ENCODE data around the gene TCAF1.
A peak's percentile ranks its signal among the peaks of the same experiment; 100 is the strongest.

Gene TCAF1

DNA sequence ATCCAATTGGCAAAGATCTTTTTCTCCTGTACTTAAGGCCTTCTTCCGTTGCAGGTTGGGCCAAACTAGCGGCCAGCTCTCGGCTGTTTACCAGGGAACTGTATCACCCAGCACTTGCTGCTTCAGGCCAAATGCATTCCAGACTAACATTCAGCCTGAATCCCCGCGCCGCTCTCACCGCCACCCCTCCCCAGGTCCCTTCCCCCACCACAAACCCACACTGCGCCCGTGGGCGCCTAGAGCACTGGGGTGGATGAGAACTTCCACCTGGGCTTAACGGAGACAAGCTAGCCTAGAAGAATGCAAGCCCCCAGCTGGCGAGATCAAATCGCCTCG lies 676 bp downstream of the TCAF1 start:
- peak overlapping the region; percentile 98 for H2AFZ ChIP-seq (ENCODE audit: low read length)
- H3K4me2 ChIP-seq (ENCODE audit: insufficient read depth, low read length, poor library complexity, severe bottlenecking): peak overlapping the region; percentile 48
- H2BK12ac ChIP-seq (ENCODE audit: low read length): no peak overlapping the region
- H3K4ac ChIP-seq (ENCODE audit: low read length): no peak overlapping the region
- H3K9ac ChIP-seq (ENCODE audit: low read depth, low read length, poor library complexity): peak overlapping the region; percentile 93
- no peak overlapping the region for H2BK120ac ChIP-seq (ENCODE audit: low read depth, low read length)
- no CpG with 5 or more reads among the region's 14 CpGs for WGBS, 2 donors (ENCODE audit: extremely low coverage in 2 of 2, insufficient read length in 2 of 2, insufficient replicate concordance in 1 of 2)
- H3K27me3 ChIP-seq (ENCODE audit: control insufficient read depth in 3 of 3, insufficient read depth in 3 of 3, low read depth in 1 of 3, low read length in 3 of 3): peaks cover 0 to 15% (median 0%) of the 10 kb centered on the region in 3 experiments
- H2BK15ac ChIP-seq (ENCODE audit: low read length): no peak overlapping the region
- H3K36me3 ChIP-seq (replicated peaks in 1 of 2; ENCODE audit: control insufficient read depth in 2 of 2, insufficient read depth in 2 of 2, low read length in 2 of 2): peaks cover 0 to 5% of the 10 kb centered on the region in 2 donors
- H3K18ac ChIP-seq (ENCODE audit: low read length): peak overlapping the region; percentile 99
- H4K91ac ChIP-seq (ENCODE audit: low read depth, low read length, poor library complexity): no peak overlapping the region
- peak overlapping the region; percentile 94 for H2BK5ac ChIP-seq (ENCODE audit: low read length)
- peak overlapping the region; percentile 61 for H3K23ac ChIP-seq (ENCODE audit: low read depth, low read length, poor library complexity)
- no peak overlapping the region for H3K14ac ChIP-seq (ENCODE audit: low read length)
- H3K4me3 ChIP-seq (ENCODE audit: low read length in 2 of 2): peak overlapping the region; percentile 79 to 98
- H3K4me1 ChIP-seq (ENCODE audit: control insufficient read depth in 2 of 2, insufficient read depth in 1 of 2, low read depth in 1 of 2, low read length in 2 of 2): peaks cover 2 to 12% of the 10 kb centered on the region in 2 donors
- H3K79me1 ChIP-seq (ENCODE audit: low read depth, low read length): no peaks in the 10 kb centered on the region
- no peak overlapping the region for H4K8ac ChIP-seq (ENCODE audit: low read depth, low read length)
- peak overlapping the region; percentile 98 for H3K27ac ChIP-seq (replicated peaks; ENCODE audit: low read length)
- DNase-seq (ENCODE audit: low spot score): no peak
- peaks cover 0 to 8% of the 10 kb centered on the region in 2 donors for H3K9me3 ChIP-seq (replicated peaks in 1 of 2; ENCODE audit: control insufficient read depth in 2 of 2, insufficient read depth in 1 of 2, low read depth in 1 of 2, low read length in 2 of 2)
- no peak overlapping the region for H2AK5ac ChIP-seq (ENCODE audit: low read depth, low read length)

DNA sequence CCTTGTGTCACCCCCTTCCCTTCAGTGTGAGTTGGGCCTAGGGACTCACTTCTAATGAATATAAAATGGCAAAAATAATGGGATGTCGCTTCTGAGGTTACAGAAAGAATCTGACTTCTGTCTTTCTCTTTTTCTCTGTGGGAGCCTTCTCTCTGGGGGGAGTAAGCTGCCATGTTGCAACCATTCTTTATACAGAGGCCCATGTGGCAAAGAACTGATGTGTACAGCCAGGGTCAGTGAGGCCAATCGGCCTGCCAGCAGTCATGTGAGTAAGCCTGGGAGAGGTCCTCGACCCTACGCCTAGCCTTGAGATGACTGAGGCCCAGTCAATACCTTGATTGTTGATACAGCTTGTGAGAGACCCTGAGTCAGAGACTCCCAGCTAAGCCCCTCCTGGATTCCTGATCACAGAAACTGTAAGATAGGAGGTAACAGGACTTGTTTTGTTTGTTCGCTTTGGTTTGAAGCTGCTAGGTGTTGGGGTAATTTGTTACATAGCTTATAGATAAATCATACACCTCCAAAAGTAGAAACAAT lies 1.7 kb downstream of the TCAF1 start:
- Histone ChIP-seq H2BK120ac (ENCODE audit: low read depth, low read length) (no peak overlapping the region), H2AK5ac (ENCODE audit: low read depth, low read length) (no peak overlapping the region), H2AFZ (ENCODE audit: low read length) (no peak overlapping the region), H4K8ac (ENCODE audit: low read depth, low read length) (no peak overlapping the region), H4K91ac (ENCODE audit: low read depth, low read length, poor library complexity) (no peak overlapping the region), H2BK5ac (ENCODE audit: low read length) (no peak overlapping the region), H3K4me2 (ENCODE audit: insufficient read depth, low read length, poor library complexity, severe bottlenecking) (peak overlapping the region; percentile 38), H3K18ac (ENCODE audit: low read length) (no peak overlapping the region), H3K27ac (replicated peaks; ENCODE audit: low read length) (peak overlapping the region; percentile 21), H3K9me3 (replicated peaks in 1 of 2; ENCODE audit: control insufficient read depth in 2 of 2, insufficient read depth in 1 of 2, low read depth in 1 of 2, low read length in 2 of 2) (peaks cover 0 to 8% of the 10 kb centered on the region in 2 donors), H3K23ac (ENCODE audit: low read depth, low read length, poor library complexity) (no peak overlapping the region), H3K79me1 (ENCODE audit: low read depth, low read length) (no peaks in the 10 kb centered on the region), H3K4ac (ENCODE audit: low read length) (no peak overlapping the region), H2BK12ac (ENCODE audit: low read length) (no peak overlapping the region), H3K9ac (ENCODE audit: low read depth, low read length, poor library complexity) (no peak overlapping the region), H3K14ac (ENCODE audit: low read length) (no peak overlapping the region), H3K36me3 (replicated peaks in 1 of 2; ENCODE audit: control insufficient read depth in 2 of 2, insufficient read depth in 2 of 2, low read length in 2 of 2) (peaks cover 0 to 5% of the 10 kb centered on the region in 2 donors), H2BK15ac (ENCODE audit: low read length) (no peak overlapping the region), H3K4me3 (ENCODE audit: low read length in 2 of 2) (peak overlapping the region; percentile 14 to 79), H3K27me3 (ENCODE audit: control insufficient read depth in 3 of 3, insufficient read depth in 3 of 3, low read depth in 1 of 3, low read length in 3 of 3) (peaks cover 0 to 6% (median 0%) of the 10 kb centered on the region in 3 experiments), H3K4me1 (ENCODE audit: control insufficient read depth in 2 of 2, insufficient read depth in 1 of 2, low read depth in 1 of 2, low read length in 2 of 2) (peaks cover 0 to 12% of the 10 kb centered on the region in 2 donors)
- DNase-seq (ENCODE audit: low spot score): no peak
- WGBS, 2 donors (ENCODE audit: extremely low coverage in 2 of 2, insufficient read length in 2 of 2, insufficient replicate concordance in 1 of 2): no CpG with 5 or more reads among the region's 5 CpGs

DNA sequence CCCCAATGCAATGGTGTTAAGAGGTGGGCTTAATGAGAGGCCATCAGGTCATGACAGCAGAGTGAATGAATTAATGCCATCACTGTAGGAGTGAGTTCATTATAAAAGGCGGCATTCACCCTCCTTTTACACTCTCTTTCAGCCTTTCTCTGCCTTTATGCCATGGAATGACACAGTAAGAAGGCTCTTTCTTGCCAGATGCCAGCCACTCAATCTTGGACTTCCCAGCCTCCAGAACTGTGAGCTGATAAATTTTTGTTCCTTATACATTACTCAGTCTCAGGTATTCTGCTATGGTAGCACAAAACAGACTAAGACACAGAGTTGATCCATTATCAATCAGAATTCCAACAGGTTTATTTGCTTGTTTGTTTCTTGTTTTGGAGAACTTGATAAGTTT lies 3.2 kb downstream of the TCAF1 start:
- H3K18ac ChIP-seq (ENCODE audit: low read length): no peak overlapping the region
- no peak overlapping the region for H3K23ac ChIP-seq (ENCODE audit: low read depth, low read length, poor library complexity)
- H2AK5ac ChIP-seq (ENCODE audit: low read depth, low read length): no peak overlapping the region
- no peak overlapping the region for H3K4ac ChIP-seq (ENCODE audit: low read length)
- no peak overlapping the region for H3K9ac ChIP-seq (ENCODE audit: low read depth, low read length, poor library complexity)
- no peaks in the 10 kb centered on the region for H3K79me1 ChIP-seq (ENCODE audit: low read depth, low read length)
- H3K4me3 ChIP-seq (ENCODE audit: low read length in 2 of 2): no peak overlapping the region
- H2BK5ac ChIP-seq (ENCODE audit: low read length): no peak overlapping the region
- H4K8ac ChIP-seq (ENCODE audit: low read depth, low read length): no peak overlapping the region
- no CpG with 5 or more reads among the region's 1 CpG for WGBS, 2 donors (ENCODE audit: extremely low coverage in 2 of 2, insufficient read length in 2 of 2, insufficient replicate concordance in 1 of 2)
- H3K36me3 ChIP-seq (replicated peaks in 1 of 2; ENCODE audit: control insufficient read depth in 2 of 2, insufficient read depth in 2 of 2, low read length in 2 of 2): peaks cover 0 to 5% of the 10 kb centered on the region in 2 donors
- no peak overlapping the region for H2BK12ac ChIP-seq (ENCODE audit: low read length)
- H3K27me3 ChIP-seq (ENCODE audit: control insufficient read depth in 3 of 3, insufficient read depth in 3 of 3, low read depth in 1 of 3, low read length in 3 of 3): peaks cover 0 to 2% (median 0%) of the 10 kb centered on the region in 3 experiments
- H2BK120ac ChIP-seq (ENCODE audit: low read depth, low read length): no peak overlapping the region
- H3K14ac ChIP-seq (ENCODE audit: low read length): no peak overlapping the region
- H3K4me1 ChIP-seq (ENCODE audit: control insufficient read depth in 2 of 2, insufficient read depth in 1 of 2, low read depth in 1 of 2, low read length in 2 of 2): peaks cover 0 to 12% of the 10 kb centered on the region in 2 donors
- no peak overlapping the region for H3K4me2 ChIP-seq (ENCODE audit: insufficient read depth, low read length, poor library complexity, severe bottlenecking)
- H2BK15ac ChIP-seq (ENCODE audit: low read length): no peak overlapping the region
- no peak overlapping the region for H4K91ac ChIP-seq (ENCODE audit: low read depth, low read length, poor library complexity)
- no peak for DNase-seq (ENCODE audit: low spot score)
- no peak overlapping the region for H3K27ac ChIP-seq (replicated peaks; ENCODE audit: low read length)
- H3K9me3 ChIP-seq (replicated peaks in 1 of 2; ENCODE audit: control insufficient read depth in 2 of 2, insufficient read depth in 1 of 2, low read depth in 1 of 2, low read length in 2 of 2): peaks cover 0 to 8% of the 10 kb centered on the region in 2 donors
- H2AFZ ChIP-seq (ENCODE audit: low read length): no peak overlapping the region

DNA sequence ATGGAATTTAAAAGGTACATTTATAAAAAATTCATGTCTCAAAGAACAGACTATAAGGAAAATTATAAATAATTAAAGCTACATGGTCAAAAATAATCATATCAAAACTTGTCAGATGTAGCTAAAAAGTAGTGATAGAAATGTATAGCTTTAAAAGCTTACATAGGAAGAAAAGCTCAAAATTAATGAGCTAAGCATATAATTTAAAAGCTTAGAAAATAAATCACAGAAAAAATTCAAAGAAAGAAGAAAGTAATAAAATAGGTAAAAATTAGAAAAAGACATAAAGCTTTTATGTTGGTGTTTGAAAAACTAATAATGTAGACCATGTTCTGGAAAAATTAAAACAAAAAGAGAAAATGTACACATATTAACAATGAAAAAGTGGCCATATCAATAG lies 5.3 kb downstream of the TCAF1 start:
- H3K4me3 ChIP-seq (ENCODE audit: low read length in 2 of 2): no peak overlapping the region
- peaks cover 0 to 9% of the 10 kb centered on the region in 2 donors for H3K4me1 ChIP-seq (ENCODE audit: control insufficient read depth in 2 of 2, insufficient read depth in 1 of 2, low read depth in 1 of 2, low read length in 2 of 2)
- no peak overlapping the region for H3K4me2 ChIP-seq (ENCODE audit: insufficient read depth, low read length, poor library complexity, severe bottlenecking)
- no peak overlapping the region for H3K14ac ChIP-seq (ENCODE audit: low read length)
- no peak for DNase-seq (ENCODE audit: low spot score)
- H2BK15ac ChIP-seq (ENCODE audit: low read length): no peak overlapping the region
- no peak overlapping the region for H4K8ac ChIP-seq (ENCODE audit: low read depth, low read length)
- peaks cover 0 to 8% of the 10 kb centered on the region in 2 donors for H3K36me3 ChIP-seq (replicated peaks in 1 of 2; ENCODE audit: control insufficient read depth in 2 of 2, insufficient read depth in 2 of 2, low read length in 2 of 2)
- H2BK120ac ChIP-seq (ENCODE audit: low read depth, low read length): no peak overlapping the region
- no peak overlapping the region for H2AK5ac ChIP-seq (ENCODE audit: low read depth, low read length)
- no peak overlapping the region for H2BK5ac ChIP-seq (ENCODE audit: low read length)
- H3K79me1 ChIP-seq (ENCODE audit: low read depth, low read length): no peaks in the 10 kb centered on the region
- H2BK12ac ChIP-seq (ENCODE audit: low read length): no peak overlapping the region
- peaks cover 0 to 25% of the 10 kb centered on the region in 2 donors for H3K9me3 ChIP-seq (replicated peaks in 1 of 2; ENCODE audit: control insufficient read depth in 2 of 2, insufficient read depth in 1 of 2, low read depth in 1 of 2, low read length in 2 of 2)
- no peak overlapping the region for H3K27ac ChIP-seq (replicated peaks; ENCODE audit: low read length)
- no peak overlapping the region for H2AFZ ChIP-seq (ENCODE audit: low read length)
- H3K9ac ChIP-seq (ENCODE audit: low read depth, low read length, poor library complexity): no peak overlapping the region
- no peak overlapping the region for H4K91ac ChIP-seq (ENCODE audit: low read depth, low read length, poor library complexity)
- H3K4ac ChIP-seq (ENCODE audit: low read length): no peak overlapping the region
- no peaks in the 10 kb centered on the region for H3K27me3 ChIP-seq (ENCODE audit: control insufficient read depth in 3 of 3, insufficient read depth in 3 of 3, low read depth in 1 of 3, low read length in 3 of 3)
- H3K18ac ChIP-seq (ENCODE audit: low read length): no peak overlapping the region
- H3K23ac ChIP-seq (ENCODE audit: low read depth, low read length, poor library complexity): no peak overlapping the region

Measured in neuronal stem cell (in vitro differentiated cells).